ENCODE data around the gene MTCH1.
"Not testable (repeated sequence)": the region's sequence is repeated elsewhere in the genome, so short reads cannot be mapped to it uniquely, and the experiment has no call there.

Gene MTCH1

GRCh38 chr6:36946526-36946925 is 39.5 kb downstream of the MTCH1 start:
- no peak for DNase-seq

DNA sequence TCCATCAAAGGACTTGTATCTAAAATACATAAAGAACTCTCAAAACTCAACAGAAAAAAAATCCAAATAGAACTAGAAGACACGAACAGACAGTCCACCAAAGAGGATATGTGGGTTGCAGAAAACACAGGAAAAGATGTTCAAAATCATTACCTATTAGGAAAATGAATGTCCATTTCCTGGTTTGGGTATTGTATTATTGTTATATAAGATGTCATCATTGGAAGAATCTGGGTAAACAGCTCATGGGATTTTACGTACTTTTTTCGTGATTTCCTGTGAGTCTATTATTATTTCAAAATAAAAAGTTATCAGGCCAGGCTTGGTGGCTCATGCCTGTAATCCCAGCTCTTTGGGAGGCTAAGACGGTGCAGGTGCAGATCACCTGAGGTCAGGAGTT is 40.7 kb downstream of the MTCH1 start:
- no peak for DNase-seq

GRCh38 chr6:36944650-36945049 is 41.3 kb downstream of the MTCH1 start:
- no peak for DNase-seq

DNA sequence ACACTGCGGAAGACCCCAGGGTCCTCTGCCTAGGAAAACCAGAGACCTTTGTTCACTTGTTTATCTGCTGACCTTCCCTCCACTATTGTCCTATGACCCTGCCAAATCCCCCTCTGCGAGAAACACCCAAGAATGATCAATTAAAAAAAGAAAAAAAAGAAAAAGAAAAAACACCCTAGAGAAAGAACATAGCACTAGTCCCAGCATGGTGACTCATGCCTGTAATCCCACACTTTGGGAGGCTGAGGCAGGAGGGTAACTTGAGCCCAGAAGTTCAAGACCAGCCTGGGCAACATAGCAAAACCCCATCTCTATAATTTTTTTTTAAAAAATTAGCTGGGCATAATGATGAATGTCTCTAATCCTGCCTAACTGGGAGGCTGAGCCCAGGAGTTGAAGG is 43.7 kb downstream of the MTCH1 start:
- DNase-seq: not testable (repeated sequence)

GRCh38 chr6:36941561-36941960 is 44.4 kb downstream of the MTCH1 start:
- DNase-seq: not testable (repeated sequence)

GRCh38 chr6:36940027-36940426 is 46.0 kb downstream of the MTCH1 start:
- DNase-seq: no peak

GRCh38 chr6:36939005-36939404 is 47.0 kb downstream of the MTCH1 start:
- DNase-seq: not testable (repeated sequence)

GRCh38 chr6:36938536-36938935 is 47.5 kb downstream of the MTCH1 start:
- DNase-seq: no peak

- DNase-seq: no peak
Measured at GRCh38 chr6:36937896-36938295, 48.1 kb downstream of the MTCH1 start.

DNA sequence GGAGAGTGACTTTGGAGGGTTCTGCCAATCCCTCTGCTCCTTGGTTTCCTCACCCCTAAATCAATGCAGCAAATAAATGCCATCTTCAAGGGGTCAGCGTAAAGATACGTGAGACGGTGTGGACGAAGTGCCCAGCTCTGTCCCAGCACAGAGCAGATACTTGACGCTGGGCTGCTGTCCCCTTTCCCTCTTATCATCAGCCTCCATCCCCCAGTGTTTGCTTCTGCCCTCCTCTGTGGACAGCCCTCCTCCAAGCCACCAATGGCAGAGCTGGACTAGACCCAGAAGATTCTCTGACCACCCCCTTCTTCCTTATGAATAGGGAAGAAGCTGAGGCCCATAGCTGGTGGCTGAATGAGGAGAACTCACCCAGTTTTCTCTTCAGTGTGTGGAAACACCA is 49.2 kb downstream of the MTCH1 start:
- no peak for DNase-seq

GRCh38 chr6:36934901-36935300 is 51.1 kb downstream of the MTCH1 start:
- DNase-seq: no peak

DNA sequence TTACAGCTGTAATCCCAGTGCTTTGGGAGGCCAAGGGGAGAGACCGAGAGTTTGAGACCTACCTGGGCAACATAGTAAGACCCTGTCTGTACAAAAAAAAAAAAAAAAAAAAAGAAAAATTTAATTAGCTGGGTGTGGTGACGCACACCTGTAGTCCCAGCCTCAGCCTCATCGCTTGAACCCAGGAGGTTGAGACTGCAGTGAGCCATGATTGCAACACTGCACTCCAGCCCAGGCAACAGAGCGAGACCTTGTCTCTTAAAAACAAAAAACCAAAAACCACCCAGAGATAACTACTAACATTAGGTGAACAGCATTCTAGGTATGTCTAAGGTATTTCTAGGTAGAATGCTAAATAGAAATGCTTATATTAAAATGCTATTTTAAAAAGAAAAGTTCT is 52.5 kb downstream of the MTCH1 start:
- DNase-seq: no peak

- no peak for DNase-seq
Measured at GRCh38 chr6:36933102-36933501, 52.9 kb downstream of the MTCH1 start.

GRCh38 chr6:36930483-36930882 is 55.5 kb downstream of the MTCH1 start:
- no peak for DNase-seq

GRCh38 chr6:36929607-36930006 is 56.4 kb downstream of the MTCH1 start:
- peak; percentile 3 for DNase-seq

- no peak for DNase-seq
Measured at GRCh38 chr6:36929152-36929551, 56.8 kb downstream of the MTCH1 start.

DNA sequence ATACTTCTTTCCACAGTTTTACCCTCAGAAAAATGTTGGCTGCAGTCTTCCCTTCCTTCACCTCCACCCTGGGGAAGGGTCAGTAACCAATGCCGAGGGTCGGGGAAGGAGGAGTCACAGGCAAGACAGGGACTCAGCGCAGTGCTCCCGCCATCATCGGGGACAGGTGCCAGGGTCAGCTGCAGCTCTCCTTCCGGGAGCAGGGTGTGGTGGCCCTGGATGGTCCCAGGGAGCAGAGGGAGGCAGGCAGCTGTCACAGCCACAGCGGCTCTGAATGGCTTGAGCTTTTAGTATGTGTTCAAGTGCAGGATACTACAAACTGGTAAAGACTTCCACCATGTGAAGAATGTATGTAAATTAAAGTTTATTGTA is 57.5 kb downstream of the MTCH1 start:
- DNase-seq: no peak

- DNase-seq: no peak
Measured at GRCh38 chr6:36927691-36928546, 58.1 kb downstream of the MTCH1 start.

DNA sequence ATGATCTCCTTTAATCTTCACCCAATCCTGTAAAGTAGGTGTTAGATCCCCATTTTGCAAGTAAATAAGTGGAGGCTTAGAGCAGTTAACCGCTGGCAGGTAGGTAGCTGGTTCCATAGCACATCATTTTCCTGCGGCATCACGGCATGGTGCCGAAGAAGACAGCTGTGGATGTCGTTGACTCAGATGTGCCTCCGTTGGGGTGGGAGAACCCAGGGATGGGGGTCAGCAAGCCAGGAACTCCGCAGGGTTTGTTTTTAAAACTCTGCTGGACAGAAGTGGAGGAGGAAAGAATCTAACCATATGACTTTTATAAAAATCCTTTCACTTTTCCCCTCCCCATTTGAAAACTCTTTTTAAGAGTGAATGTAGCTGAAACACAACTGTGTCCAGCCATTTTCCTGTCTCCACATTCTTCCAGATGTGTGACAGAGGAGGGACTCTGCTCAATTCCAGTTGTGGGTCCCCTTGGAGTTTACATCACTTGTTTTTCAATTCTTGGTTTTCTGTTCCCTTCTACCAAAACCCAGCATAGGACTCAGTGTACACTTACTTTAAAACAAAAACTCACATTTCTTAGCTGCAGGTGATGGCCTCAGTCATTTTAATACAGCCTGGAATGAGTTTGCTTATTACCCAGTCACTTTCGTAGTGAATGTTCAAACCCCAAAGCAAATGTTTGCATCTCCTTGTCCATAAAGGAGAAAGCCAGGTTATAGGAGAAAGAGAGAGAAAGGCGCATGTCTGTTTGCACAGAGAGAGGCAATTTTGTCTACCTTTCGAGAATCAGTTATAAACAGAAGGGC is 59.1 kb downstream of the MTCH1 start:
- no peak for DNase-seq

- no peak for DNase-seq
Measured at GRCh38 chr6:36925809-36926208, 60.2 kb downstream of the MTCH1 start.

DNA sequence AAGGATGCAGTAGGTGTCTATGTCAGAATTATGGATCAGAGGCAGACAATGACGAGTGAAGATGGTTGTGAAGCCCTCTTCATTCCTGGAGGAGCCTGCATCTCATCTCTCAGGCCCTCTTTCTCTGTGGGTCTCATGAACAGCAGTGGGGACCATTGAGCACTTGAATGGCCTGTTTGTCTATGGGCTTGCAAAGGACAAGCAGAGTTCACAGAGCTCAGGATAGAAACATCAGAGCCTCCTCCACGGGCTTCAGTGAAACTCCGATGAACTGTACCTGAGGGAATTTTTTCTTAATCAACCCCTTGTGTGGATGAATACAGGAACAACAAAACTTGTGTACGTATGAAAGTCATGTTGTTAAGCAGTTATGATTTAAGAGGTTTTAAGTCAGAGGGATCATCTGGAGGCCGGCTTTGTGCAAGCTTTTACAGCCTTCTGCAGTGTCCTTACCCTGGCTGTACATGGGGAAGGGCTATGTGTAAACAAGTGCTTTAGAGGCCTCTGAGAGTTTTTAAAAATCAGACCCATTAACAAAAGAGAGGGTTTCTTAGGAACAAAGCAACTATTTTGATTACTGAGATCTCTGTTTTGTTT is 61.1 kb downstream of the MTCH1 start:
- DNase-seq: no peak

- DNase-seq: no peak
Measured at GRCh38 chr6:36924131-36924530, 61.9 kb downstream of the MTCH1 start.

- DNase-seq: no peak
Measured at GRCh38 chr6:36920546-36920945, 65.5 kb downstream of the MTCH1 start.

- DNase-seq: no peak
Measured at GRCh38 chr6:36920049-36920448, 65.9 kb downstream of the MTCH1 start.
